Testis (tissue), 3 donors: Measurements from ENCODE around the gene SLC35B1. TPM values are rescaled to one million over a fixed set of nuclear protein-coding genes. Genes with fewer than 3 reads are reported as not detected.
"Not testable (repeated sequence)": the region's sequence is repeated elsewhere in the genome, so short reads cannot be mapped to it uniquely, and the experiment has no call there.

Source experiments
- DNase-seq: peaks from one replicate; pipeline ENCODE4 v3.0.0-alpha.2; 2019
- H3K27ac ChIP-seq, 2 donors: fragments of 200-600 bp; sonication (generic); one replicate each; pipeline ENCODE4 v1.5.1; 2019
- H3K27me3 ChIP-seq: fragments of 200-600 bp; sonication (generic); one replicate; pipeline ENCODE4 v1.5.1; 2019
- H3K36me3 ChIP-seq: fragments of 200-600 bp; sonication (generic); one replicate; pipeline ENCODE4 v1.5.1; 2017; ENCODE audit warnings: low read depth; ENCODE audit errors: missing control alignments
- H3K4me1 ChIP-seq: fragments of 200-600 bp; sonication (generic); one replicate; pipeline ENCODE4 v1.5.1; 2019
- H3K4me3 ChIP-seq, 2 donors: fragments of 200-600 bp; sonication (generic); one replicate each; pipeline ENCODE4 v1.5.1; 2017 to 2019
- H3K9me3 ChIP-seq: fragments of 200-600 bp; sonication (generic); one replicate; pipeline ENCODE4 v1.5.1; 2017
- POLR2A ChIP-seq: fragments of 450-650 bp; IDR thresholded peaks from one replicate; pipeline ENCODE4 v1.6.1; 2017; ENCODE audit warnings: antibody characterized with exemption, mild to moderate bottlenecking, moderate library complexity
- WGBS, 2 donors: methylation state at CpG; one replicate each; pipeline ENCODE4 v1.1.5; 2018; 5-methylcytosine and 5-hydroxymethylcytosine counted together
- intact Hi-C: fragments of 100-400 bp; cut with DNase I; formaldehyde crosslinking; loops from one replicate; pipeline ENCODE4 v1.15.1; 2023; ENCODE audit warnings: low total_unique reads
- polyA plus RNA-seq: library from polyadenylated mRNA; stranded (reverse); fragments of 350-450 nt; fragmentation: Illumina TruSeq; extraction: RNeasy Lipid Tissue Mini Kit (QIAGEN cat#74804); gene quantifications from one replicate; pipeline ENCODE4 v1.2.3, GENCODE V29; 2014; ENCODE audit warnings: low read depth, low replicate concordance; ENCODE audit not compliant: insufficient read depth
- total RNA-seq, 2 donors: library from RNA; depleted of rRNA; stranded (reverse); fragments of >200 nt; gene quantifications; one replicate each; pipeline ENCODE4 v1.2.3, GENCODE V29; 2016
- TF ChIP-seq, protein P1 (sequence below), 3 experiments: fragments of 450-650 bp in 2 of 3; fragments of 200-600 bp in 1 of 3; sonication (generic) in 1 of 3; IDR thresholded peaks; one replicate each; pipeline ENCODE4 v1.5.1; 2016 to 2019; ENCODE audit warnings: antibody characterized with exemption in 3 of 3, mild to moderate bottlenecking in 2 of 3, moderate library complexity in 1 of 3

Gene SLC35B1
- total and polyA plus RNA-seq, 3 donors from 2014 or later = 39.9 to 66.3 (median 45.4) TPM

DNA sequence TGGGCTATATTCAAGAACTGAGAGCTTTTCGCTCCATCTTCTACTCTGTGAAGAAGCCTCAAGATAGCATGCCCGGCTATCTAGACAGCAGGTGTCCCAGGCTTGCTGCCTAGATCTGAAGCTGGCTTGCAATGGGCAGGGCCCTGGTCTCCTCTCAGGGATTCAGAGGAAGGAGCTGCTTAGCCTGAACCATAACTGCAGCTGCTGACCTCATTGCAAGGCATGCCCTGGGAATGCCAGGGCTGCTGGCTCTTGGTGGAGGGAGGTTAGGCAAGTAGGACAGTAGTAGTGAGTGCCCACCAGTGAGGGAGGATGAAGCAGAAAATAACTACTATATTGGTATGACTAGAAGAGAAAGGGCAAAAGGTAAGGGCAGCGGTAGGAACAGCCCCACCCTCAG, 21.3 kb upstream of the SLC35B1 start:
- Histone ChIP-seq H3K27ac (no peak overlapping the region), H3K36me3 (no peaks in the 10 kb centered on the region), H3K9me3 (no peaks in the 10 kb centered on the region), H3K4me3 (no peak overlapping the region), H3K4me1 (peaks cover 34% of the 10 kb centered on the region), H3K27me3 (no peaks in the 10 kb centered on the region)
- TF ChIP-seq, protein P1, sequence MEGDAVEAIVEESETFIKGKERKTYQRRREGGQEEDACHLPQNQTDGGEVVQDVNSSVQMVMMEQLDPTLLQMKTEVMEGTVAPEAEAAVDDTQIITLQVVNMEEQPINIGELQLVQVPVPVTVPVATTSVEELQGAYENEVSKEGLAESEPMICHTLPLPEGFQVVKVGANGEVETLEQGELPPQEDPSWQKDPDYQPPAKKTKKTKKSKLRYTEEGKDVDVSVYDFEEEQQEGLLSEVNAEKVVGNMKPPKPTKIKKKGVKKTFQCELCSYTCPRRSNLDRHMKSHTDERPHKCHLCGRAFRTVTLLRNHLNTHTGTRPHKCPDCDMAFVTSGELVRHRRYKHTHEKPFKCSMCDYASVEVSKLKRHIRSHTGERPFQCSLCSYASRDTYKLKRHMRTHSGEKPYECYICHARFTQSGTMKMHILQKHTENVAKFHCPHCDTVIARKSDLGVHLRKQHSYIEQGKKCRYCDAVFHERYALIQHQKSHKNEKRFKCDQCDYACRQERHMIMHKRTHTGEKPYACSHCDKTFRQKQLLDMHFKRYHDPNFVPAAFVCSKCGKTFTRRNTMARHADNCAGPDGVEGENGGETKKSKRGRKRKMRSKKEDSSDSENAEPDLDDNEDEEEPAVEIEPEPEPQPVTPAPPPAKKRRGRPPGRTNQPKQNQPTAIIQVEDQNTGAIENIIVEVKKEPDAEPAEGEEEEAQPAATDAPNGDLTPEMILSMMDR (IDR thresholded peaks at IDR 0.05) = no peak
- TF ChIP-seq POLR2A = no peak
- 85 to 95% methylated on average over 3 of the region's 3 CpGs for WGBS, 2 donors
- no peak for DNase-seq
- intact Hi-C loops = no loop called here

DNA sequence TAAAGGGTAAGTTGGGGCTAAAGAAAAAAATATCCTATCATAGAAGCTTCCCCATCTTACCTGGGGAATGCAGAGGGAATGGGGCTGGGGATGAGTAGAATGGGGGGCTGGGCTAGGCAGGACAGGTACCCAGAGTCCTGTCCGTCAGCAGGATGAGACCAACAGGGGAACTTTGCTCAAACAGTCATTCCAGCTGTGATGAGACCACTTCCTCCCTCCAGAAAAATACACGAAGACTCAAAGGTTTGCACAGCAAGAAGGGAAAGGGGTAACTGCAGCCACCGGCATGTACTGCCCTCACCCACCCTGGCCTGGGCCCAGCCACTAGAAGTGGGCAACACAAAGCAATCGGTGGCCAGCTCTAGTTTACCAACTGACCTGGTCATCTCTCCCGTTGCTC, 20.7 kb upstream of the SLC35B1 start:
- no peak for DNase-seq
- Histone ChIP-seq H3K27me3 (no peaks in the 10 kb centered on the region), H3K36me3 (no peaks in the 10 kb centered on the region), H3K27ac (no peak overlapping the region), H3K4me1 (peaks cover 40% of the 10 kb centered on the region), H3K4me3 (no peak overlapping the region), H3K9me3 (no peaks in the 10 kb centered on the region)
- TF ChIP-seq, protein P1 (IDR thresholded peaks at IDR 0.05) = no peak
- no peak for TF ChIP-seq POLR2A
- WGBS, 2 donors = 80 to 91% methylated on average over 5 of the region's 5 CpGs
- intact Hi-C loops = no loop called here

DNA sequence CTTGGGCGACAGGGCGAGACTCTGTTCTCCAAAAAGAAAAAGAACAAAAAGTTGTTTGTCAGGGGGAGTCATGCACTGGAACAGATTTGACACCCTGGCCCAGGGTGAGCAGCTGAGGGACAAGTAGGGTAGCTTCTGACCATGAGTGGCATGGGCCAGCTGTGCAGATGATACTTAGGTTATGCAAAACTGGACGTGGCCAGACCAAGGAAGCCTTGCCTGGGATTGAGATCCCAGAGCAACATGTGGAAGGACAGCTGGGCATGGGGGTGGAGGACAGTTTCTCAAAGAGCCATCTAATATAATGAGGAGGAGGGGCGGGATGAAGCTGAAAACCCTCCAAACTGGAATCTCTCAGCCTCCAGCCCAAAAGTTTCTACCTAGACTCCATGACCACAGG, 19.6 kb upstream of the SLC35B1 start:
- Histone ChIP-seq H3K9me3 (no peaks in the 10 kb centered on the region), H3K4me1 (peaks cover 48% of the 10 kb centered on the region), H3K36me3 (no peaks in the 10 kb centered on the region), H3K27me3 (no peaks in the 10 kb centered on the region), H3K27ac (no peak overlapping the region), H3K4me3 (no peak overlapping the region)
- intact Hi-C loops = no loop called here
- TF ChIP-seq POLR2A = no peak
- TF ChIP-seq, protein P1 (IDR thresholded peaks at IDR 0.05) = no peak
- WGBS, 2 donors = 73 to 85% methylated on average over 4 of the region's 4 CpGs
- DNase-seq = no peak

DNA sequence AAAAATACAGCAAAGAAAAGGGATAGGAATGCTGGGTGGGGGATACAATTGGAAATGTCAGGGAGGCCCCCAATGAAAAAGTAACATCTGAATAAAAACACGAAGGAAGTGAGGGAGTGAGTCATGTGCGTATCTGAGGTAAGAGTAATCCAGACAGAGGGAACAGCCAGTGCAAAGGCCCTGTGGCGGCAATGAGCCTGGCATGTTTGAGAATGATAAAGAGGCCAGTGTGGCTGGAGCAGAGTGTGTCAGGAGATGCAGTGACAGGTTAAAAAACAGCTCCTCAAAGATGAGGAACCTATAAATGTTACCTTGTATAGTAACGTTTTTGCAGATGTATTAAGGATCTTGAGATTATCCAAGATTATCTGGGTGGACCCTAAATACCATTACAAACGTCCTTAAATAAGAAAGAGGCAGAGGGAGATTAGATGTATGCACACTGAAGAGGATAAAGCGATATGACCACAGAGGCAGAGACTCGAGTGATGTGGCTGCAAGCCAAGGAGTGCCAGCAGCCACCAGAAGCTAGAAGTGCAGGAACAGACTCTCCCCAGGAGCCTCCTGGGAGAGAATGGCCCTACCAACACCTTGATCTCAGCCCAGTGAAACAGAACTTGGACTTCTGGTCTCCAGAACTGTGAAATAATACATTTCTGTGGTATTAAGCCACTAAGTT, 17.8 kb upstream of the SLC35B1 start:
- no peak overlapping the region for H3K27ac ChIP-seq
- intact Hi-C loops = no loop called here
- 81 to 82% methylated on average over 7 of the region's 7 CpGs for WGBS, 2 donors
- TF ChIP-seq, protein P1 (IDR thresholded peaks at IDR 0.05) = no peak
- TF ChIP-seq POLR2A = no peak
- no peaks in the 10 kb centered on the region for H3K36me3 ChIP-seq
- H3K9me3 ChIP-seq = no peaks in the 10 kb centered on the region
- H3K4me3 ChIP-seq = no peak overlapping the region
- H3K27me3 ChIP-seq = no peaks in the 10 kb centered on the region
- peaks cover 43% of the 10 kb centered on the region for H3K4me1 ChIP-seq
- no peak for DNase-seq

DNA sequence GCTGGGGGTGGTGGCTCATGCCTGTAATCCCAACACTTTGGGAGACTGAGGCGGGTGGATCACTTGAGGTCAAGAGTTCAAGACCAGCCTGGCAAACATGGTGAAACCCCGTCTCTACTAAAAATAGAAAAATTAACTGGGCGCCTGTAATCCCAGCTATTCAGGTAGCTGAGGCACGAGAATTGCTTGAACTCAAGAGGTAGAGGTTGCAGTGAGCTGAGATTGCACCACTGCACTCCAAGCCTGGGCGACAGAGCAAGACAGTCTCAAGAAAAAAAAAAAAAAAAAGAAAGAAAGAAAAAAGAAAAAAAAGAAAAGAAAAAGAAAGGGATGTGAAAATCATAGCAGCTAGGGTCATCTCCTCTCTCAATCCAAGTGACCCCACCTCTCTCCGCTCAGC, 16.8 kb upstream of the SLC35B1 start:
- H3K4me3 ChIP-seq, H3K36me3 ChIP-seq, DNase-seq, intact Hi-C loops, H3K9me3 ChIP-seq, H3K27me3 ChIP-seq: not testable (repeated sequence)
- peaks cover 39% of the 10 kb centered on the region for H3K4me1 ChIP-seq
- 81 to 83% methylated on average over 6 of the region's 6 CpGs for WGBS, 2 donors
- H3K27ac ChIP-seq = peak overlapping the region in 1 of 2 donors; percentile 50
